HCT116 (cell line): ENCODE results near the gene IL26. TPM values are rescaled to one million over a fixed set of nuclear protein-coding genes. Genes with fewer than 3 reads are reported as not detected.

ENCODE experiments used
- ATAC-seq: fragments of 200-7000 bp; cut with Tn5 transposase; 2 replicates; pipeline ENCODE4 v1.9.1; 2020; ENCODE audit warnings: mild to moderate bottlenecking, moderate library complexity
- BruUV-seq: library from RNA; stranded (reverse); fragments of 400-500 nt; replicated peaks from 2 replicates; lab custom pipeline; 2021; lab: Mats Ljungman, UMichigan
- CTCF ChIA-PET: fragments of 300-600 bp; sonication (Branson Sonifier 250); formaldehyde crosslinking; loops from one replicate; lab custom pipeline; 2021; ENCODE audit warnings: antibody characterized with exemption; lab: Charles Lee
- POLR2A ChIA-PET: fragments of 300-600, 350-600 bp; sonication (Branson Sonifier 250); formaldehyde crosslinking; loops from one replicate; lab custom pipeline; 2021; ENCODE audit warnings: antibody characterized with exemption; lab: Charles Lee
- RAD21 ChIA-PET, 2 experiments: fragments of 300-600 bp; sonication (Branson Sonifier 250); formaldehyde crosslinking; loops; one replicate each; lab custom pipeline; 2023; ENCODE audit warnings: low total read pairs in 2 of 2; ENCODE audit not compliant: uncharacterized antibody in 2 of 2, unreplicated experiment in 2 of 2, low non-redundant PET in 1 of 2; lab: Charles Lee
- DNase-seq: peaks from one replicate; pipeline ENCODE4 v3.0.0-alpha.2; 2010; ENCODE audit warnings: low read depth, low spot score
- H2AFZ ChIP-seq: fragments of 200-600 bp; shearing (Covaris generic), sonication (generic); 2 replicates; pipeline ENCODE4 v1.6.1; 2017; ENCODE audit warnings: low read depth, mixed run types, mixed read lengths, antibody characterized with exemption, low read length; ENCODE audit not compliant: poor library complexity, severe bottlenecking
- H3K27ac ChIP-seq: 2 replicates; pipeline ENCODE4 v1.5.1; 2012; ENCODE audit warnings: low read depth, low read length
- H3K27me3 ChIP-seq: fragments of 200-600 bp; sonication (generic); 2 replicates; pipeline ENCODE4 v1.6.1; 2016; ENCODE audit warnings: mixed run types, low read length, mixed read lengths; ENCODE audit not compliant: insufficient read depth
- H3K36me3 ChIP-seq, 2 experiments: fragments of 200-500 bp in 1 of 2; fragments of 200-600 bp in 1 of 2; sonication (Bioruptor generic) in 1 of 2; sonication (generic) in 1 of 2; 2 replicates each; pipeline versions ENCODE4 v1.5.1 to v1.6.1; 2014 to 2016; ENCODE audit warnings: low read length in 2 of 2, inconsistent platforms in 1 of 2, mixed read lengths in 1 of 2, mixed run types in 1 of 2; ENCODE audit not compliant: insufficient read depth in 2 of 2, control insufficient read depth in 1 of 2
- H3K4me1 ChIP-seq, 2 experiments: fragments of 200-600 bp in 1 of 2; sonication (generic) in 1 of 2; 2 replicates each; pipeline versions ENCODE4 v1.5.1 to v1.6.1; 2012 to 2017; ENCODE audit warnings: low read length in 2 of 2, inconsistent platforms in 1 of 2, mild to moderate bottlenecking in 1 of 2, mixed read lengths in 1 of 2, mixed run types in 1 of 2, moderate library complexity in 1 of 2; ENCODE audit not compliant: insufficient read depth in 2 of 2, control insufficient read depth in 1 of 2
- H3K4me2 ChIP-seq: fragments of 200-600 bp; sonication (generic); 2 replicates; pipeline ENCODE4 v1.6.1; 2017; ENCODE audit warnings: mixed run types, low read length, mixed read lengths
- H3K4me3 ChIP-seq, 2 experiments: fragments of 200-600 bp in 1 of 2; sonication (generic) in 1 of 2; replicated peaks in 1 of 2; 2 replicates each; pipeline ENCODE4 v1.5.1; 2011 to 2016; ENCODE audit warnings: low read length in 2 of 2, control low read depth in 1 of 2, low read depth in 1 of 2, mild to moderate bottlenecking in 1 of 2, mixed read lengths in 1 of 2, mixed run types in 1 of 2
- H3K79me2 ChIP-seq: fragments of 200-600 bp; sonication (generic); 2 replicates; pipeline ENCODE4 v1.6.1; 2017; ENCODE audit warnings: mild to moderate bottlenecking, mixed run types, low read length, moderate library complexity, mixed read lengths; ENCODE audit not compliant: insufficient read depth
- H3K9ac ChIP-seq: fragments of 200-600 bp; sonication (generic); 2 replicates; pipeline ENCODE4 v1.6.1; 2016; ENCODE audit warnings: low read length, mixed read lengths
- H3K9me2 ChIP-seq: fragments of 200-600 bp; sonication (generic), shearing (Covaris generic); 2 replicates; pipeline ENCODE4 v1.6.1; 2017; ENCODE audit warnings: mixed run types, mild to moderate bottlenecking, moderate library complexity; ENCODE audit not compliant: insufficient read depth
- H3K9me3 ChIP-seq, 2 experiments: fragments of 200-500 bp in 1 of 2; fragments of 200-600 bp in 1 of 2; sonication (Bioruptor generic) in 1 of 2; sonication (generic) in 1 of 2; 2 replicates each; pipeline ENCODE4 v1.6.1; 2014 to 2017; ENCODE audit warnings: low read length in 2 of 2, mixed read lengths in 2 of 2, inconsistent platforms in 1 of 2, low read depth in 1 of 2, mild to moderate bottlenecking in 1 of 2, mixed run types in 1 of 2, moderate library complexity in 1 of 2; ENCODE audit not compliant: control insufficient read depth in 1 of 2, insufficient read depth in 1 of 2
- H4K20me1 ChIP-seq: fragments of 200-600 bp; sonication (generic), shearing (Covaris generic); 2 replicates; pipeline ENCODE4 v1.6.1; 2017; ENCODE audit warnings: mixed run types, mild to moderate bottlenecking, moderate library complexity; ENCODE audit not compliant: insufficient read depth
- CBX3 ChIP-seq: IDR thresholded peaks from 2 replicates; pipeline ENCODE4 v1.6.1; 2012; ENCODE audit warnings: low read depth
- CTCF ChIP-seq, 3 experiments: fragments of 200-600 bp in 1 of 3; sonication (generic) in 1 of 3; IDR thresholded peaks in 2 of 3; conservative IDR thresholded peaks in 1 of 3; 2 replicates each; pipeline ENCODE4 v1.5.1; 2012 to 2017; ENCODE audit warnings: low read depth in 2 of 3, low read length in 2 of 3, antibody characterized with exemption in 1 of 3, borderline replicate concordance in 1 of 3, control low read depth in 1 of 3, mild to moderate bottlenecking in 1 of 3, mixed read lengths in 1 of 3, mixed run types in 1 of 3, moderate library complexity in 1 of 3; ENCODE audit not compliant: insufficient read depth in 1 of 3
- ELF1 ChIP-seq: IDR thresholded peaks from 2 replicates; pipeline ENCODE4 v1.6.1; 2012; ENCODE audit warnings: low read depth, borderline replicate concordance
- EZH2 ChIP-seq: fragments of 200-600 bp; sonication (generic); IDR thresholded peaks from 2 replicates; pipeline ENCODE4 v1.6.1; 2017; ENCODE audit warnings: antibody characterized with exemption, mixed run types
- FOSL1 ChIP-seq: IDR thresholded peaks from 2 replicates; pipeline ENCODE4 v1.6.1; 2012; ENCODE audit warnings: low read depth
- JUND ChIP-seq: IDR thresholded peaks from 2 replicates; pipeline ENCODE4 v1.6.1; 2012
- POLR2AphosphoS5 ChIP-seq: IDR thresholded peaks from 2 replicates; pipeline ENCODE4 v1.6.1; 2011; ENCODE audit warnings: mild to moderate bottlenecking, low read depth, low read length, moderate library complexity
- RAD21 ChIP-seq: IDR thresholded peaks from 2 replicates; pipeline ENCODE4 v1.6.1; 2012; ENCODE audit warnings: low read depth, mild to moderate bottlenecking
- SP1 ChIP-seq: IDR thresholded peaks from 2 replicates; pipeline ENCODE4 v1.6.1; 2012; ENCODE audit warnings: low read depth
- SRF ChIP-seq: IDR thresholded peaks from 2 replicates; pipeline ENCODE4 v1.6.1; 2012; ENCODE audit warnings: low read depth
- TCF7L2 ChIP-seq: IDR thresholded peaks from 2 replicates; pipeline ENCODE4 v1.7.0; 2011; ENCODE audit warnings: borderline replicate concordance, inconsistent platforms; ENCODE audit not compliant: insufficient read depth, insufficient read length; ENCODE audit errors: extremely low read depth
- intact Hi-C: fragments of 100-400 bp; cut with micrococcal nuclease; formaldehyde crosslinking; loops from 2 replicates; pipeline ENCODE4 v1.10.0; 2022
- total RNA-seq: library from RNA; stranded (reverse); gene quantifications from one replicate; pipeline ENCODE4 v1.2.1, GENCODE V29; 2021; ENCODE audit not compliant: unreplicated experiment
- TF ChIP-seq, protein P1 (sequence below): IDR thresholded peaks from 2 replicates; pipeline ENCODE4 v1.6.1; 2012
- TF ChIP-seq, protein P2 (sequence below): IDR thresholded peaks from 2 replicates; pipeline ENCODE4 v1.6.1; 2012

The IL26 gene
- total RNA-seq, 1 experiment from 2014 or later: not detected

- H3K4me2 ChIP-seq: no peak overlapping the region
- H3K79me2 ChIP-seq: no peaks in the 10 kb centered on the region
- ChIA-PET CTCF (no interaction called here), RAD21 (no interaction called here), POLR2A (no interaction called here)
- ATAC-seq (no peak), DNase-seq (no peak)
- H3K4me1 ChIP-seq: peaks cover 0 to 4% of the 10 kb centered on the region in 2 experiments; a peak in 1 of 4 replicates
- TF ChIP-seq RAD21 (no peak), ELF1 (no peak), JUND (no peak), CBX3 (no peak), POLR2AphosphoS5 (no peak), CTCF (IDR thresholded peaks at IDR 0.05 in 2 of 3, conservative IDR thresholded peaks at IDR 0.05 in 1 of 3; ENCODE audit: borderline replicate concordance in 1 of 3, insufficient read depth in 1 of 3, low read depth in 2 of 3, low read length in 2 of 3) (no peak), FOSL1 (no peak)
- TF ChIP-seq, protein P1, sequence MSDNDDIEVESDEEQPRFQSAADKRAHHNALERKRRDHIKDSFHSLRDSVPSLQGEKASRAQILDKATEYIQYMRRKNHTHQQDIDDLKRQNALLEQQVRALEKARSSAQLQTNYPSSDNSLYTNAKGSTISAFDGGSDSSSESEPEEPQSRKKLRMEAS: no peak
- H3K36me3 ChIP-seq: no peaks in the 10 kb centered on the region
- no peak overlapping the region for H2AFZ ChIP-seq
- no peaks in the 10 kb centered on the region for H4K20me1 ChIP-seq
- H3K27me3 ChIP-seq: no peaks in the 10 kb centered on the region
- intact Hi-C loops: no loop called here
- no peak overlapping the region for H3K27ac ChIP-seq
- no peaks in the 10 kb centered on the region for H3K9me3 ChIP-seq
- H3K9me2 ChIP-seq: no peaks in the 10 kb centered on the region
- no TSS peak for BruUV-seq
- H3K9ac ChIP-seq: no peak overlapping the region
- H3K4me3 ChIP-seq: no peak overlapping the region
Observed at GRCh38 chr12:68239309-68239982, 13.8 kb upstream of the IL26 start.

DNA sequence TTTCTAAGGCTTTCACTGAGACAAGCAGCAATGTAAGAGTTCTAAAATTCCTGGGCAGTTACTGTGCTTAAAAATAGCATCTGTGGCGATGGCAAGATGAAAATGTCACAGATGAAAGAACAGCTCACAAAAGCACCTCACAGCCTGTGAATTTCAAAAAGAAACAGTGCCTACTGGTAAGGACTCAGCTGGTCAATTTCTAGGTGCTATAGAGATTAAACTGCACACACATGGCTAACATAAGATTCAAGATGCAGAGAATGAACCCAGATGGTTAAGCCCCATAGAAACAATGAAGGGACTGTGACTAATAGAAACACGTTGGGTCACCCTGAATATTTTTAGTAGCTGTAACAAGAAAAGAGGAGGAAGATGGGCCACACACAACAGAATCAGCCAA lies 12.0 kb upstream of the IL26 start:
- Histone ChIP-seq H3K4me1 (peaks cover 0 to 4% of the 10 kb centered on the region in 2 experiments; a peak in 1 of 4 replicates), H3K9me2 (no peaks in the 10 kb centered on the region), H3K4me3 (no peak overlapping the region), H3K27me3 (no peaks in the 10 kb centered on the region), H3K27ac (no peak overlapping the region), H3K9me3 (no peaks in the 10 kb centered on the region), H4K20me1 (no peaks in the 10 kb centered on the region), H3K4me2 (no peak overlapping the region), H3K9ac (no peak overlapping the region), H3K79me2 (no peaks in the 10 kb centered on the region), H2AFZ (no peak overlapping the region), H3K36me3 (no peaks in the 10 kb centered on the region)
- no TSS peak for BruUV-seq
- intact Hi-C loops: no loop called here
- no peak for ATAC-seq
- CTCF ChIA-PET: no interaction called here
- RAD21 ChIA-PET: no interaction called here
- no peak for TF ChIP-seq EZH2
- TF ChIP-seq JUND: no peak
- TF ChIP-seq TCF7L2: no peak
- no peak for TF ChIP-seq POLR2AphosphoS5
- no peak for TF ChIP-seq RAD21
- no peak for TF ChIP-seq SRF
- no peak for TF ChIP-seq FOSL1
- TF ChIP-seq SP1: no peak
- TF ChIP-seq, protein P1: no peak
- no peak for TF ChIP-seq CBX3
- TF ChIP-seq, protein P2, sequence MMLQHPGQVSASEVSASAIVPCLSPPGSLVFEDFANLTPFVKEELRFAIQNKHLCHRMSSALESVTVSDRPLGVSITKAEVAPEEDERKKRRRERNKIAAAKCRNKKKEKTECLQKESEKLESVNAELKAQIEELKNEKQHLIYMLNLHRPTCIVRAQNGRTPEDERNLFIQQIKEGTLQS: no peak
- no peak for DNase-seq
- POLR2A ChIA-PET: no interaction called here
